OCI-LY3 (cell line): ENCODE results near the gene CPT2.

Experiments
- H2AFZ ChIP-seq: fragments of 200-600, 300-600 bp; shearing (Covaris generic); 2 replicates; pipeline ENCODE4 v1.6.0; 2014; ENCODE audit warnings: antibody characterized with exemption, low read depth, low read length
- H3K27ac ChIP-seq: fragments of 200-600, 300-600 bp; sonication (generic); 2 replicates; pipeline ENCODE4 v1.5.1; 2014; ENCODE audit warnings: mild to moderate bottlenecking, low read length, moderate library complexity, mixed read lengths
- H3K27me3 ChIP-seq: fragments of 200-600, 300-600 bp; sonication (generic); 2 replicates; pipeline ENCODE4 v1.6.1; 2014; ENCODE audit warnings: low read depth, low read length, mixed read lengths
- H3K36me3 ChIP-seq: fragments of 200-600, 300-600 bp; sonication (generic); replicated peaks from 2 replicates; pipeline ENCODE3; 2014; ENCODE audit warnings: low read depth, low read length, mixed read lengths
- H3K4me1 ChIP-seq: fragments of 300-600, 200-600 bp; sonication (generic); 2 replicates; pipeline ENCODE4 v1.6.1; 2014; ENCODE audit warnings: low read length, mixed read lengths
- H3K4me2 ChIP-seq: fragments of 200-600, 300-600 bp; sonication (generic); 2 replicates; pipeline ENCODE4 v1.6.1; 2014; ENCODE audit warnings: low read length, mixed read lengths
- H3K4me3 ChIP-seq: fragments of 300-600, 200-600 bp; sonication (generic); 2 replicates; pipeline ENCODE4 v1.5.1; 2014; ENCODE audit warnings: antibody characterized with exemption, mild to moderate bottlenecking, low read length, moderate library complexity
- H3K79me2 ChIP-seq: fragments of 300-600, 200-600 bp; shearing (Covaris generic); 2 replicates; pipeline ENCODE4 v1.6.1; 2014; ENCODE audit warnings: mild to moderate bottlenecking, low read length, mixed read lengths
- H3K9ac ChIP-seq: fragments of 300-600, 200-600 bp; shearing (Covaris generic); 2 replicates; pipeline ENCODE4 v1.6.0; 2014; ENCODE audit warnings: mild to moderate bottlenecking, low read length, moderate library complexity
- H3K9me3 ChIP-seq: fragments of 200-600, 300-600 bp; shearing (Covaris generic); 2 replicates; pipeline ENCODE4 v1.6.1; 2014; ENCODE audit warnings: low read length, mixed read lengths; ENCODE audit not compliant: insufficient read depth
- H4K20me1 ChIP-seq: fragments of 200-600, 300-600 bp; sonication (generic); 2 replicates; pipeline ENCODE4 v1.6.1; 2016; ENCODE audit warnings: low read length, mixed read lengths; ENCODE audit not compliant: insufficient read depth
- EZH2phosphoT487 ChIP-seq: fragments of 200-600 bp; shearing (Covaris generic); IDR thresholded peaks from 2 replicates; pipeline ENCODE4 v1.6.1; 2018; ENCODE audit warnings: antibody characterized with exemption, mixed run types, low read depth
- TF ChIP-seq, protein P1 (sequence below): fragments of 200-600, 300-600 bp; sonication (generic); IDR thresholded peaks from 2 replicates; pipeline ENCODE4 v1.5.1; 2014; ENCODE audit warnings: antibody characterized with exemption, low read length, low read depth

Gene CPT2

DNA sequence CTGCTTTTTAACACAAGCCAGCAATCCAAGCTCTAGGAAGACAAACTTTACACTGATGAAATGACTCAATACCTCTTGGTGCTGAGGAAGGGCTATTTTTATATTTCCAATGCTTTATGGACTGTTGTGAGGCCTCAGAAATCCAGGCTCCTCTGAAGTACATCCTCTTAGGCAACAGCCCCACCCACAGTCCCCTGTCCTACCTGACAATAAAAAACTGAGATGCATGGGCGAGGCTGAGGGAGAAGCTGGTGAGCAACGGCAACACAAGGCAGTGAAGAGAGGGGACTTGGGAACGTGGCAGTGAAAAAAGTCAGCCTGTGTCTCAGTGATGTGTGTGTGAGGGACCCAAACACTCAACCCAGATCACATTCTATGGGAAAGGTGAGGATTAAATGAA lies 10.1 kb upstream of the CPT2 start:
- no peak overlapping the region for H3K9ac ChIP-seq
- H3K9me3 ChIP-seq = no peaks in the 10 kb centered on the region
- no peak overlapping the region for H3K4me2 ChIP-seq
- H3K4me3 ChIP-seq = no peak overlapping the region
- no peak overlapping the region for H3K27ac ChIP-seq
- H3K36me3 ChIP-seq = no peaks in the 10 kb centered on the region
- H3K4me1 ChIP-seq = peaks cover 4% of the 10 kb centered on the region
- no peak overlapping the region for H2AFZ ChIP-seq
- H4K20me1 ChIP-seq = no peaks in the 10 kb centered on the region
- no peak for TF ChIP-seq EZH2phosphoT487
- TF ChIP-seq, protein P1, sequence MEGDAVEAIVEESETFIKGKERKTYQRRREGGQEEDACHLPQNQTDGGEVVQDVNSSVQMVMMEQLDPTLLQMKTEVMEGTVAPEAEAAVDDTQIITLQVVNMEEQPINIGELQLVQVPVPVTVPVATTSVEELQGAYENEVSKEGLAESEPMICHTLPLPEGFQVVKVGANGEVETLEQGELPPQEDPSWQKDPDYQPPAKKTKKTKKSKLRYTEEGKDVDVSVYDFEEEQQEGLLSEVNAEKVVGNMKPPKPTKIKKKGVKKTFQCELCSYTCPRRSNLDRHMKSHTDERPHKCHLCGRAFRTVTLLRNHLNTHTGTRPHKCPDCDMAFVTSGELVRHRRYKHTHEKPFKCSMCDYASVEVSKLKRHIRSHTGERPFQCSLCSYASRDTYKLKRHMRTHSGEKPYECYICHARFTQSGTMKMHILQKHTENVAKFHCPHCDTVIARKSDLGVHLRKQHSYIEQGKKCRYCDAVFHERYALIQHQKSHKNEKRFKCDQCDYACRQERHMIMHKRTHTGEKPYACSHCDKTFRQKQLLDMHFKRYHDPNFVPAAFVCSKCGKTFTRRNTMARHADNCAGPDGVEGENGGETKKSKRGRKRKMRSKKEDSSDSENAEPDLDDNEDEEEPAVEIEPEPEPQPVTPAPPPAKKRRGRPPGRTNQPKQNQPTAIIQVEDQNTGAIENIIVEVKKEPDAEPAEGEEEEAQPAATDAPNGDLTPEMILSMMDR = no peak
- peaks cover 8% of the 10 kb centered on the region for H3K27me3 ChIP-seq
- no peaks in the 10 kb centered on the region for H3K79me2 ChIP-seq

DNA sequence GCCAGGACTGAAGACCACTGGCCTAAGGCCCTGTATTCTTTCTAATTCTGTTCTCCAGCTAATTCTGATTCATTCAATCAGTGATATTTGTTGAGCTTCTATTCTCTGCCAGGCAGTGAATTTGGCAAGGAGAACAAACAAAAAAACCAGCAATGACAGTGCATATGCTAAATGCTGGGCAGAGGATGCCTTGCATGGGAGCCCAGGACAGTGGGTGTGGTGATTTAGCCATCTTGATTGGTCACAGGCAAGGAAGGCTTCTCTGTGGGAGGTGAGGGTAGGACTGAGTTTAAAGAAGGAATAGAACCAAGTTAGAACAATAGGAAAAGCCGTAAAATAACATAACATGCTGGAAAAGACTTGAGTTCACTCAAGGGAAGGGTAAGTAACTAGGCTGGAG lies 9.2 kb upstream of the CPT2 start:
- Histone ChIP-seq H3K4me1 (peaks cover under 1% of the 10 kb centered on the region; the same call in 1 of the 2 replicates), H3K27ac (no peak overlapping the region), H2AFZ (no peak overlapping the region), H3K9ac (no peak overlapping the region), H3K36me3 (no peaks in the 10 kb centered on the region), H3K27me3 (peaks cover 8% of the 10 kb centered on the region), H3K79me2 (no peaks in the 10 kb centered on the region), H3K4me2 (no peak overlapping the region), H3K4me3 (no peak overlapping the region), H3K9me3 (no peaks in the 10 kb centered on the region), H4K20me1 (no peaks in the 10 kb centered on the region)
- TF ChIP-seq, protein P1 = no peak
- TF ChIP-seq EZH2phosphoT487 = no peak

DNA sequence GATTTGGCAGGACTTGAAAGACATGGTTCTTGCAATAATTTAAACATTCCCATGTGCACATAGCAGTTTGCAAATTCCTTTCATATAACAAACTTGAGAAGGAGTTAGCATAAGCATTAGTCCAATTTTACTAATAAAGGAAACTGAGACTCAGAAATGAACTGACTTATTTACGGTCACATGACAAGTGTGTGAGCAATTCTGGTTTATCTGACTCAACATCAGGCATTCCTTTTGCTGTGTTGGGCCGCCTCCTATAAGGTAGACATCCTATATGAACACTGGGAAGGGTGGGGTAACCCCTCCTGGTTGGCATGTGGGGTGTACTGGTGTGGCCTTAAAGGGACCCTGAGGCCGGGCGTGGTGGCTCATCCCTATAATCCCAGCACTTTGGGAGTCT lies 8.5 kb upstream of the CPT2 start:
- Histone ChIP-seq H3K4me2 (no peak overlapping the region), H2AFZ (no peak overlapping the region)
- TF ChIP-seq, protein P1 = no peak
- no peak for TF ChIP-seq EZH2phosphoT487

DNA sequence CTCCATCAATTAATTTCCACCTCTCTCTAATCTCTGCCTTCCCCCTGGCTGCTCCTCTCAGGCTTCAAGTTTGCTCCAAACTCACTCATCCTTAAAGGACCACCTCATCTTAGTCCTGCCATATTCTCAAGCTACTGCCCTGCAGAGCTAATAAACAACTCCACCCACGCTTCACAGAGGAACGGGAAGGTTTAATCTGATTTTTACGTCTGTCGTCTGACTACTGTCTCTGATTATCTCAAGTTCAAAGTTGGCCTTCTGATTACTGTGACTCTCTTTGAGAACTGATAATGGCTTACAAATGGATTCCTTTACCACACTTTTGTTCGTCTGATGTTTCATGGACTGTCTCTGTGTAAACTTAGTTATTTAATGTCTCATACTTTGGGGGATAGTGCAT lies 7.6 kb upstream of the CPT2 start:
- no peaks in the 10 kb centered on the region for H3K79me2 ChIP-seq
- H4K20me1 ChIP-seq = no peaks in the 10 kb centered on the region
- H3K4me2 ChIP-seq = no peak overlapping the region
- H3K27ac ChIP-seq = no peak overlapping the region
- H3K4me1 ChIP-seq = no peaks in the 10 kb centered on the region
- peaks cover 8% of the 10 kb centered on the region for H3K27me3 ChIP-seq
- H3K4me3 ChIP-seq = no peak overlapping the region
- TF ChIP-seq, protein P1 = no peak
- TF ChIP-seq EZH2phosphoT487 = no peak
- H3K9ac ChIP-seq = no peak overlapping the region
- no peaks in the 10 kb centered on the region for H3K9me3 ChIP-seq
- H2AFZ ChIP-seq = no peak overlapping the region
- H3K36me3 ChIP-seq = no peaks in the 10 kb centered on the region

More for the DNA sequence above, 8.5 kb upstream of the CPT2 start:
- H3K27me3 ChIP-seq = peaks cover 8% of the 10 kb centered on the region
- H3K27ac ChIP-seq = no peak overlapping the region
- H4K20me1 ChIP-seq = no peaks in the 10 kb centered on the region
- H3K4me1 ChIP-seq = no peaks in the 10 kb centered on the region
- H3K4me3 ChIP-seq = no peak overlapping the region
- H3K36me3 ChIP-seq = no peaks in the 10 kb centered on the region
- no peaks in the 10 kb centered on the region for H3K79me2 ChIP-seq
- no peaks in the 10 kb centered on the region for H3K9me3 ChIP-seq
- no peak overlapping the region for H3K9ac ChIP-seq
